ENCODE data around the gene TCF4.

DNA sequence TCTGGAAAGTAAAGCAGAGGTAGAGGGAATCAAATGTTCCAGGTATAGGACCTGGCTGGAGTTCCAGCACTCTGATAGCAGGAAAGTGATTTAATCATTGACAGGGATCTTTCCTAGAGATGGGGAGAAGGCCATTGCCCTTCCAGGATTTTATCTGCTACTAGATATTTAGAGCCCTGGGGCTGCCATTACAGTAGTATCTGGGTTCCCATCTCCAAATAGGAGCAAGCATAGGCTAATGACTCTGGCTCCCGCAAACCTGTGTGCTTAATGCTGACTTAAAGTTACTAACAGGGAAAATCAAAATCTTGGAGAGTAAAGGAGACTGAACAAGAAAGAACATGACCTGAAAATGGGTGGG lies 331.1 kb downstream of the TCF4 start:
- TF ChIP-seq TAF1 (IDR thresholded peaks at IDR 0.05; ENCODE audit: low read depth, low read length) (no peak), POLR2A (IDR thresholded peaks at IDR 0.05; ENCODE audit: low read depth, low read length) (no peak), POLR2AphosphoS5 (IDR thresholded peaks at IDR 0.05; ENCODE audit: low read depth, low read length) (no peak)
